Smooth muscle cell (in vitro differentiated cells): Measurements from ENCODE around the gene PRDM15. TPM values are rescaled to one million over a fixed set of nuclear protein-coding genes. Genes with fewer than 3 reads are reported as not detected.

ENCODE experiments used
- DNase-seq: peaks from one replicate; lab custom pipeline; 2025; ENCODE audit not compliant: unreplicated experiment; lab: John Stamatoyannopoulos, UW
- H2AFZ ChIP-seq: fragments of 200-600 bp; sonication (generic); 2 replicates; pipeline ENCODE4 v1.6.0; 2016; ENCODE audit warnings: antibody characterized with exemption, low read depth, mild to moderate bottlenecking
- H3F3A ChIP-seq: fragments of 200-600 bp; sonication (generic); 2 replicates; pipeline ENCODE4 v1.6.0; 2017; ENCODE audit warnings: antibody characterized with exemption, low read depth
- H3K27ac ChIP-seq: fragments of 200-600 bp; sonication (generic); 2 replicates; pipeline ENCODE4 v1.5.1; 2016; ENCODE audit warnings: low read depth, mild to moderate bottlenecking
- H3K27me3 ChIP-seq: fragments of 200-600 bp; sonication (generic); 2 replicates; pipeline ENCODE4 v1.6.1; 2016; ENCODE audit warnings: low read depth, mild to moderate bottlenecking
- H3K36me3 ChIP-seq: fragments of 200-600 bp; sonication (generic); 2 replicates; pipeline ENCODE4 v1.5.1; 2016; ENCODE audit warnings: low read depth
- H3K4me1 ChIP-seq: fragments of 200-600 bp; sonication (generic); 2 replicates; pipeline ENCODE4 v1.5.1; 2016; ENCODE audit warnings: low read depth
- H3K4me2 ChIP-seq: fragments of 200-600 bp; sonication (generic); 2 replicates; pipeline ENCODE4 v1.6.0; 2016; ENCODE audit warnings: mild to moderate bottlenecking
- H3K4me3 ChIP-seq: fragments of 200-600 bp; sonication (generic); 2 replicates; pipeline ENCODE4 v1.5.1; 2016; ENCODE audit warnings: mild to moderate bottlenecking
- H3K79me2 ChIP-seq: fragments of 200-600 bp; sonication (generic); 2 replicates; pipeline ENCODE4 v1.6.0; 2016; ENCODE audit warnings: low read depth, mild to moderate bottlenecking
- H3K9ac ChIP-seq: fragments of 200-600 bp; sonication (generic); 2 replicates; pipeline ENCODE4 v1.6.0; 2016; ENCODE audit warnings: low read depth
- H3K9me3 ChIP-seq: fragments of 200-600 bp; sonication (generic); replicated peaks from 2 replicates; pipeline ENCODE4 v1.5.1; 2016; ENCODE audit warnings: low read depth
- H4K20me1 ChIP-seq: fragments of 200-600 bp; sonication (generic); 2 replicates; pipeline ENCODE4 v1.6.0; 2016; ENCODE audit warnings: low read depth
- CTCF ChIP-seq: fragments of 200-600 bp; sonication (generic); IDR thresholded peaks from 2 replicates; pipeline ENCODE4 v1.5.1; 2017; ENCODE audit warnings: borderline replicate concordance, mild to moderate bottlenecking, antibody characterized with exemption; ENCODE audit not compliant: insufficient read depth, poor library complexity, severe bottlenecking
- WGBS: methylation state at CpG from one replicate; pipeline ENCODE4 v1.1.7; 2016; ENCODE audit warnings: low lambda C conversion rate; 5-methylcytosine and 5-hydroxymethylcytosine counted together
- polyA plus RNA-seq: library from polyadenylated mRNA; unstranded; fragments of >200 nt; fragmentation: Nextera tagmentation; extraction: Ambion mirVana; gene quantifications from 2 replicates; pipeline ENCODE4 v1.2.1, GENCODE V29; 2016
- total RNA-seq: library from RNA; depleted of rRNA; stranded (reverse); fragments of >200 nt; gene quantifications from 2 replicates; pipeline ENCODE4 v1.2.3, GENCODE V29; 2014

Gene PRDM15
- total and polyA plus RNA-seq, 2 experiments from 2014 or later = 2.0 to 6.8 TPM

GRCh38 chr21:41827951-41828883 lies 50.9 kb downstream of the PRDM15 start:
- no peaks in the 10 kb centered on the region for H3K9me3 ChIP-seq
- no peaks in the 10 kb centered on the region for H4K20me1 ChIP-seq
- 94% methylated on average over 42 of the region's 42 CpGs for WGBS
- no peak overlapping the region for H3K27ac ChIP-seq
- TF ChIP-seq CTCF = no peak
- H2AFZ ChIP-seq = no peak overlapping the region
- no peaks in the 10 kb centered on the region for H3K36me3 ChIP-seq
- H3K4me3 ChIP-seq = no peak overlapping the region
- H3F3A ChIP-seq = peaks cover 6% of the 10 kb centered on the region
- H3K4me2 ChIP-seq = no peak overlapping the region
- no peak for DNase-seq
- H3K4me1 ChIP-seq = no peaks in the 10 kb centered on the region
- H3K9ac ChIP-seq = no peak overlapping the region
- H3K27me3 ChIP-seq = no peaks in the 10 kb centered on the region
- H3K79me2 ChIP-seq = no peaks in the 10 kb centered on the region

GRCh38 chr21:41825881-41826280 lies 53.3 kb downstream of the PRDM15 start:
- TF ChIP-seq CTCF = no peak
- DNase-seq = no peak
- H3K27me3 ChIP-seq = no peaks in the 10 kb centered on the region
- no peaks in the 10 kb centered on the region for H4K20me1 ChIP-seq
- H3K79me2 ChIP-seq = no peaks in the 10 kb centered on the region
- no peak overlapping the region for H3K4me3 ChIP-seq
- no peak overlapping the region for H3K4me2 ChIP-seq
- no peak overlapping the region for H3K27ac ChIP-seq
- no peaks in the 10 kb centered on the region for H3K9me3 ChIP-seq
- H3K36me3 ChIP-seq = no peaks in the 10 kb centered on the region
- no peak overlapping the region for H3K9ac ChIP-seq
- 97% methylated on average over 16 of the region's 16 CpGs for WGBS
- H3F3A ChIP-seq = peaks cover 6% of the 10 kb centered on the region
- no peaks in the 10 kb centered on the region for H3K4me1 ChIP-seq
- H2AFZ ChIP-seq = no peak overlapping the region

GRCh38 chr21:41825216-41825615 lies 53.9 kb downstream of the PRDM15 start:
- Histone ChIP-seq H3K9me3 (no peaks in the 10 kb centered on the region), H3K4me2 (no peak overlapping the region), H3K4me1 (no peaks in the 10 kb centered on the region), H3K27me3 (no peaks in the 10 kb centered on the region), H3K27ac (no peak overlapping the region), H3K79me2 (no peaks in the 10 kb centered on the region), H2AFZ (no peak overlapping the region), H3F3A (peaks cover 6% of the 10 kb centered on the region), H3K9ac (no peak overlapping the region), H3K36me3 (no peaks in the 10 kb centered on the region), H4K20me1 (no peaks in the 10 kb centered on the region), H3K4me3 (no peak overlapping the region)
- no peak for TF ChIP-seq CTCF
- DNase-seq = no peak
- 88% methylated on average over 15 of the region's 15 CpGs for WGBS
